Large intestine (tissue), 3 donors: ENCODE data around the gene FOXO6. TPM values are rescaled to one million over a fixed set of nuclear protein-coding genes. Genes with fewer than 3 reads are reported as not detected.
A peak's percentile ranks its signal among the peaks of the same experiment; 100 is the strongest.

ENCODE experiments used
- DNase-seq, 2 donors: peaks; one replicate each; pipeline versions ENCODE4 v3.0.0 to v3.0.0-alpha.2; 2013
- H3K27ac ChIP-seq: one replicate; pipeline ENCODE4 v1.5.1; 2013; ENCODE audit warnings: low read length
- H3K27me3 ChIP-seq: 2 replicates; pipeline ENCODE4 v1.6.1; 2013; ENCODE audit warnings: low read length; ENCODE audit not compliant: control insufficient read depth, insufficient read depth
- H3K36me3 ChIP-seq: 2 replicates; pipeline ENCODE4 v1.6.1; 2013; ENCODE audit warnings: low read length; ENCODE audit not compliant: control insufficient read depth, insufficient read depth
- H3K4me1 ChIP-seq: one replicate; pipeline ENCODE4 v1.6.1; 2013; ENCODE audit warnings: low read length; ENCODE audit not compliant: control insufficient read depth, insufficient read depth
- H3K4me3 ChIP-seq: one replicate; pipeline ENCODE4 v1.5.1; 2013; ENCODE audit warnings: low read length
- H3K9me3 ChIP-seq: one replicate; pipeline ENCODE4 v1.6.1; 2013; ENCODE audit warnings: mild to moderate bottlenecking, low read depth, low read length, moderate library complexity; ENCODE audit not compliant: control insufficient read depth
- WGBS: methylation state at CpG from one replicate; pipeline ENCODE4 v1.1.5; 2013; ENCODE audit warnings: low lambda C conversion rate; ENCODE audit not compliant: insufficient coverage; 5-methylcytosine and 5-hydroxymethylcytosine counted together
- polyA plus RNA-seq: library from polyadenylated mRNA; unstranded; fragments of 120-200 nt; gene quantifications from one replicate; pipeline ENCODE4 v1.2.1, GENCODE V29; 2013

The FOXO6 gene
- polyA plus RNA-seq, 1 donor: 6.4 TPM

DNA sequence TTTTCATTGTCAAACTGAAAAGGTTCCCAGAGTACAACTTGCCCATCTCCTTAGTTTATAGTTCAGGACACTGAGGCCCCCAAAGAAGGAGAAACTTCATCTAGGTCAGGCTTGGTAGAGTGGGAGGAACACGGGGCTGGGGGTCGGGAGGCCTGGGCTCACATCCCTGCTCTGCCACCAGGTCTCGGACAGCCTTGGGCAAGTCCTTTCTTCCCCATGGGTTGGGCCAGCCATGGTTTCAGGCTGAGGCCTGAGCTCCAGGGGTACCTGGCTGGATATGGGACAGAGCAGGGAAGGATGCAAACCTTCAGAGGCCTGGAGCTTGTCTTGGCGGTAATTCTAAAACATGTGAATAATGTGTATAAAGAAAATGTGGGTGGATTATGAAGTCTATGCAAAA is 17.0 kb downstream of the FOXO6 start:
- WGBS: 80% methylated on average over 1 of the region's 4 CpGs

DNA sequence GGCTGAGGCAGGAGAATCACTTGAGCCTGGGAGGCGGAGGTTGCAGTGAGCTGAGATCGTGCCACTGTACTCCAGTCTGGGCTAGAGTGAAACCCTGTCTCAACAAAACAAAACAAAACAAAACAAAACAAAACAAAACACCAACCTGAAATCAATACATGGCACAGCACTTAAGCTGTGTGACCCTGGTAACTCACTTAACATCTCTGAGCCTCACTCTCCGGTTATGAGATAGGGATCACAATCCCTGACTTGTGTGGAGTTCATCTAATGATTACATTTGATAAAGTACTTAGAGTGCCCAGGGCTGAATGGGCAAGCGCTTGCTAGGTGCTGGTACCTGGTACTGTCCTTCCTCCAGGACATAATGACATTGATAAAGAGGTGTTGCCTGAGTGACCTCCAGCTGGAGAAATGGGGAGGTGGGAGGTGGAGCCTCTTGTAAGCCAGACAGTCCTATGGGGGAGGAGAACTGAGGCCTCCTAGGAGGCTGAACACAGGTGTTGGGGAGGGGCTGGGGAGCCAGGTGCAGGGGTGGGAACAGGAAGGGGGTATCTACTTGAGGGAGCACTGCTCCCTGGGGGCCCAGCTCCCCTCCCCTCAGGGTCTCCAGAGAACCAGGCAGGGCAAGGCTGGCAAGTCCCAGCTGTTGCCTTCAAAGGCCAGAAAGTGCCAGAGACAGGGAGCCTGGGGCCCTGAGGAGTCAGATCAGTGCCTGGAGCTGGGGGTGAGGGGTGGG is 17.9 kb downstream of the FOXO6 start:
- Histone ChIP-seq H3K9me3 (no peaks in the 10 kb centered on the region), H3K36me3 (peaks cover 10% of the 10 kb centered on the region), H3K27ac (no peak overlapping the region), H3K27me3 (peaks cover 28% of the 10 kb centered on the region), H3K4me1 (peaks cover 34% of the 10 kb centered on the region), H3K4me3 (no peak overlapping the region)
- WGBS: no CpG with 5 or more reads among the region's 4 CpGs
- no peak for DNase-seq

More for the DNA sequence above, 17.0 kb downstream of the FOXO6 start:
- no peak for DNase-seq
- Histone ChIP-seq H3K36me3 (peaks cover 10% of the 10 kb centered on the region), H3K9me3 (no peaks in the 10 kb centered on the region), H3K4me1 (peaks cover 33% of the 10 kb centered on the region), H3K27me3 (peaks cover 19% of the 10 kb centered on the region), H3K27ac (no peak overlapping the region), H3K4me3 (no peak overlapping the region)

DNA sequence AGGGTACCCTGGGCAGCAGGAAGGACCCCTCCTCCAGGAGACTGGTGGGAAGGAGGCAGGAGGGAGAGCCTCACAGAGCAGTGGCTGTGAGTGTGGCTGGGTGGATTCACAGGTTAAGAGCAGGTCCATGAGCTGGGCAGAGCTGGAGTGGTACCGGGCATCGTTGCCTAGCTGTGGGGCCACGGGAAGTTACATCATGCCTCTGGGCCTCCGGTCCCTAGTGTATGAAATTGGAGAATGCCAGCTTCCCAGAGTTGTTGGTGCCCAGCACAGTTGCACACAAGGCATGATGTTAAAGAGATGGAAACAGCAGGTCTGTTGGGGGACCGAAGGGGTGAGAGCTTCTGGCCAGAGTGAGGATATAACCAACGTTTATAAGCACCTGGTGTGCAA is 18.5 kb downstream of the FOXO6 start:
- Histone ChIP-seq H3K27me3 (peaks cover 33% of the 10 kb centered on the region), H3K27ac (no peak overlapping the region), H3K4me1 (peaks cover 28% of the 10 kb centered on the region), H3K36me3 (peaks cover 10% of the 10 kb centered on the region), H3K9me3 (no peaks in the 10 kb centered on the region), H3K4me3 (no peak overlapping the region)
- WGBS: no CpG with 5 or more reads among the region's 6 CpGs
- DNase-seq: no peak

DNA sequence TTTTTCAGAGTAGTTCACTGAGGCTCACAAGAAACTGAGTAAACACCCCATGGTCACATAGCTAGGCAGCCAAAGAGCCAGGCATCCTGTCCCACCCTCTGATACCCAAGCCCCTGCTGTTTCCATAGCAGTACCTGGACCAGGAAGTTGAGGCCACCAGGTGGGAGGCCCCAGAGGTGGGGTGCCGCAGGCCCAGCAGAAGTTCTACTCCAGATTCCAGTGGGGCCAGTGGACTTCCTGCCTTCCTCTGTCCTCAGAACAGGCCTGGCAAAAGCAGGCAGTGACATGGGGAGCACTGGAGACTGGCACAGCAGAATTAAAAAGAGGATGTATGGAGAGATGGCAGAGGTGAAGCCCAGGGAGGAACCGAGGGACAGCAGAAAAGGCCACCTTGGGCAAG is 19.0 kb downstream of the FOXO6 start:
- H3K36me3 ChIP-seq: peaks cover 10% of the 10 kb centered on the region
- H3K27ac ChIP-seq: no peak overlapping the region
- WGBS: no CpG with 5 or more reads among the region's 2 CpGs
- H3K4me3 ChIP-seq: no peak overlapping the region
- DNase-seq: no peak
- peaks cover 35% of the 10 kb centered on the region for H3K27me3 ChIP-seq
- no peaks in the 10 kb centered on the region for H3K9me3 ChIP-seq
- peaks cover 28% of the 10 kb centered on the region for H3K4me1 ChIP-seq

DNA sequence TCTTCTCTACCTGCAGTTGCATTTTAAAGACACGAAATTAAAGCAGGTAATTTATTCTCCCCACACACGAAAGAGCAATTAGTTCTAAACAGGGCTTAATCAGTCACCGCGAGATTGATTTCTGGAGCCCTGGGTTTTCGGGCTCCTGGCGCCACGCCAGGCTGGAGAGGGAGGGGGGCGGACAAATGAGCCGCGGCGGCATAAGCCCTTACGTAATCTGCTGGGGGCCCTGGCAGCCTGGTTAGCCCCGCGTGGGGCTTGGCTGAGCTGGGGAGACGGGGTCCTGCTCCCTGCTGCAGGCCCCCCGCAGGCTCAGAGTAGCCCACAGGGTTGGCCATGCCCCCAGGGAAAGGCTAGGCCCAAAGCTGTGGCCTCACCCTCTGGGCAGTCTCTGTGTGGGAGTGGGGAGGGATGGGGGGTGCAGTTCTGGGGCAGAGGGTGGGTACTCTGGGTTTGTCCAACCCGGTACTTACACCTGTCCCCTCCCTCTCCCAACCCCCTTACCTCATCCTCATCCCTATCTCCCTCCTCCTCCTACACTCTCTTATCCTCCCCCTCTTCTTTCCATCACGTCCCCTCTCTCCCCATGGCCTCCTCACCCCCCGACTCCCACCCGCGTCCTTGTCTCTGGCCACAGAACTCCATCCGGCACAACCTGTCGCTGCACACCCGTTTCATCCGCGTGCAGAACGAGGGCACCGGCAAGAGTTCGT is 19.9 kb downstream of the FOXO6 start:
- H3K27ac ChIP-seq: no peak overlapping the region
- H3K4me3 ChIP-seq: peak overlapping the region; percentile 33
- peaks cover 35% of the 10 kb centered on the region for H3K27me3 ChIP-seq
- DNase-seq: peak; percentile 64 to 83
- peaks cover 10% of the 10 kb centered on the region for H3K36me3 ChIP-seq
- peaks cover 33% of the 10 kb centered on the region for H3K4me1 ChIP-seq
- no peaks in the 10 kb centered on the region for H3K9me3 ChIP-seq
- whole genome bisulfite sequencing: no CpG with 5 or more reads among the region's 29 CpGs

DNA sequence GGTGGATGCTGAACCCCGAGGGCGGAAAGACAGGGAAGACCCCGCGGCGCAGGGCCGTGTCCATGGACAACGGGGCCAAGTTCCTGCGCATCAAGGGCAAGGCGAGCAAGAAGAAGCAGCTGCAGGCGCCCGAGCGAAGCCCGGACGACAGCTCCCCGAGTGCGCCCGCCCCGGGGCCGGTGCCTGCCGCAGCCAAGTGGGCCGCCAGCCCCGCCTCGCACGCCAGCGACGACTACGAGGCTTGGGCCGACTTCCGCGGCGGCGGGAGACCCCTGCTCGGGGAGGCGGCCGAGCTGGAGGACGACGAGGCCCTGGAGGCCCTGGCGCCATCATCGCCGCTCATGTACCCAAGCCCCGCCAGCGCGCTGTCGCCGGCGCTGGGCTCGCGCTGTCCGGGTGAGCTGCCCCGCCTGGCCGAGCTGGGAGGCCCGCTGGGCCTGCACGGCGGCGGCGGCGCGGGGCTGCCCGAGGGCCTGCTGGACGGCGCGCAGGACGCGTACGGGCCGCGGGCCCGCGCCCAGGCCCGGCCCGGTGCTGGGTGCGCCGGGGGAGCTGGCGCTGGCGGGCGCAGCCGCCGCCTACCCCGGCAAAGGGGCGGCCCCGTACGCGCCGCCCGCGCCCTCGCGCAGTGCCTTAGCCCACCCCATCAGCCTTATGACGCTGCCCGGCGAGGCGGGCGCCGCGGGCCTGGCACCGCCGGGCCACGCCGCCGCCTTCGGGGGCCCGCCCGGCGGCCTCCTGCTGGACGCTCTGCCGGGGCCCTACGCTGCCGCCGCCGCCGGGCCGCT is 20.7 kb downstream of the FOXO6 start:
- no CpG with 5 or more reads among the region's 112 CpGs for WGBS
- DNase-seq: no peak
- peaks cover 34% of the 10 kb centered on the region for H3K4me1 ChIP-seq
- peaks cover 10% of the 10 kb centered on the region for H3K36me3 ChIP-seq
- peak overlapping the region; percentile 53 for H3K27ac ChIP-seq
- H3K27me3 ChIP-seq: peaks cover 35% of the 10 kb centered on the region
- peak overlapping the region; percentile 34 for H3K4me3 ChIP-seq
- no peaks in the 10 kb centered on the region for H3K9me3 ChIP-seq

DNA sequence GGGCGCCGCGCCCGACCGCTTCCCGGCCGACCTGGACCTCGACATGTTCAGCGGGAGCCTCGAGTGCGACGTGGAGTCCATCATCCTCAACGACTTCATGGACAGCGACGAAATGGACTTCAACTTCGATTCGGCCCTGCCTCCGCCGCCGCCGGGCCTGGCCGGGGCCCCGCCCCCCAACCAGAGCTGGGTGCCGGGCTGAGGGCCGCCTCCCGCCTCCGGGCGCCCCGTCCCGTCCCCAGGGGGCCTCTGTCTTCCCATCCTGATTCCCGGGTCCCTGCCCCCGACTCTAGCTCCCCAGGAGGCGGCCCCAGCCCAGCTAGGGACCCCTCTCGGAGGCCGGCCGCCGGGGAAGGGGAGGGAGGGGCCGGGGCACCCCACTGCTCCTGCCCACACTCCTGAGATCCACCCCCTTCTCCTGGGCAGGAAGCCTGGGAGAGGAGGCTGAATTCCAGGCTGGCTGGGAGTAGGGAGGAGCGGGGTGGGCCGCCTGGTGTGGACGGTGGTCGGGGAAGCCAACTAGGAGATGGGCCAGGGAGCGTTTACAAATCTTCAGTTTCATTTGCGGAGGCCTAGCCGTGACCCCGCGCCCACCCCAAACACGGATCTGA is 21.4 kb downstream of the FOXO6 start:
- H3K9me3 ChIP-seq: no peaks in the 10 kb centered on the region
- peak overlapping the region; percentile 53 for H3K27ac ChIP-seq
- H3K4me1 ChIP-seq: peaks cover 35% of the 10 kb centered on the region
- DNase-seq: peak in 1 of 2 donors; percentile 87
- WGBS: no CpG with 5 or more reads among the region's 48 CpGs
- H3K27me3 ChIP-seq: peaks cover 35% of the 10 kb centered on the region
- peak overlapping the region; percentile 34 for H3K4me3 ChIP-seq
- H3K36me3 ChIP-seq: peaks cover 8% of the 10 kb centered on the region

DNA sequence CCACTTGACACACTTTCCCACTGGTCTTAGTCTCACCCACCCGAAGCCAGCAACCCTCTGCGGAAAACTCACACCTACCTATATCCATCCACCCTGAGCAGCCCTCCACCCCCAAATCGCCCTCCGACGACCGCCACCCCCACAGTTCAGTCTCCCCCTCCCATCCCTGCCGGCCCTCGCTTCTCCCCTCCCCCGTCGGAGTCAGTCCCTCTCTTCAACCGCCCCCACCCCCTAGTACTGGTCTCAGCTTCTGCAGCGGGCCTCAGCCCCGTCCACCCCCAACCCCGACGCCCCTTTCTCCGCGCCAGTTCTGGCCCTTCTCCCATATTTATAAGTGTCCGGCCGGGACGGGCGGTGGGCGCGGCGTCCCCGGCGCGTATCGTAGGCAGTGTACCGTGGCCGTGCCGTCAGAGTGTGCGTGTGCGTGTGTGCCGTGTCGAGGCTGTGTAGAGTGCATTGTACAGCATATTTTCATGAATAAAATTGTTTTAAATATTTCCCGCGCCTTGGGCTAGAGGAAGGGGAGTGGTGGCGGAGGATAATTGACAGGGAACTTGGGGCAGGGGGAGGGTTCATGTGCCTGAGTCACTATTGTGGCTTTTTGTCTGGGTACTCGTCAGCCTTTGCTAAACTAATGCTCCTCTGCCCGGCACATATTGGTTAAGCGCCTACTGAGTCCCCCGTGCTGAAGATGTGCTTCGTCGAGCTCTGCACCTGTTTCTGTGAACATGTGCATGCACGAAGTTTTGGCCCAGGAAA is 22.0 kb downstream of the FOXO6 start:
- peak overlapping the region; percentile 34 for H3K4me3 ChIP-seq
- H3K27me3 ChIP-seq: peaks cover 35% of the 10 kb centered on the region
- WGBS: 42% methylated on average over 2 of the region's 45 CpGs
- H3K27ac ChIP-seq: peak overlapping the region; percentile 53
- H3K9me3 ChIP-seq: no peaks in the 10 kb centered on the region
- peaks cover 2% of the 10 kb centered on the region for H3K36me3 ChIP-seq
- H3K4me1 ChIP-seq: peaks cover 40% of the 10 kb centered on the region
- no peak for DNase-seq

DNA sequence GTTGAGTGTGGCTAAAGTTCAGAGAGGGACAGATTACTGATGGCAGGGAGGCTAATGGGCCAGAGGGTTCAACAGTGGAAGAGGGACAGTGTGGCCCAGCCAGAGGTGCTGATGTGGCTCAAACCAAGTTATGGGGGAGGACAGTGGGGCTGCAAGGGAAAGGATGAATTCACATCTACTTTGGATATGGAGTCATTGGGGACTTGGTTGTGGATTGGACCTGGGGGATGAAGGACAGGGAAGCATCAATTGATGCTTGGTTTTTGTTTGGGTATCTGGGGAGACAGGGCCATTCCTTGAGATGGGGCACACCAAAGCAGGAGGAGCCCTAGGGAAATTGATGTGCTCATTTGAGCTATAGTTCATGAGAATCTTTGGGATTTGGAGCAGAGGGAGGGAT is 23.3 kb downstream of the FOXO6 start:
- Histone ChIP-seq H3K9me3 (no peaks in the 10 kb centered on the region), H3K27me3 (peaks cover 35% of the 10 kb centered on the region), H3K27ac (no peak overlapping the region), H3K4me3 (no peak overlapping the region), H3K36me3 (no peaks in the 10 kb centered on the region), H3K4me1 (peaks cover 40% of the 10 kb centered on the region)
- DNase-seq: no peak
